ENCODE data around the gene YRDC. TPM values are rescaled to one million over a fixed set of nuclear protein-coding genes. Genes with fewer than 3 reads are reported as not detected.

The YRDC gene
- total RNA-seq, 4 donors from 2014 or later, result 8.5 to 12.0 (median 10.5) TPM

DNA sequence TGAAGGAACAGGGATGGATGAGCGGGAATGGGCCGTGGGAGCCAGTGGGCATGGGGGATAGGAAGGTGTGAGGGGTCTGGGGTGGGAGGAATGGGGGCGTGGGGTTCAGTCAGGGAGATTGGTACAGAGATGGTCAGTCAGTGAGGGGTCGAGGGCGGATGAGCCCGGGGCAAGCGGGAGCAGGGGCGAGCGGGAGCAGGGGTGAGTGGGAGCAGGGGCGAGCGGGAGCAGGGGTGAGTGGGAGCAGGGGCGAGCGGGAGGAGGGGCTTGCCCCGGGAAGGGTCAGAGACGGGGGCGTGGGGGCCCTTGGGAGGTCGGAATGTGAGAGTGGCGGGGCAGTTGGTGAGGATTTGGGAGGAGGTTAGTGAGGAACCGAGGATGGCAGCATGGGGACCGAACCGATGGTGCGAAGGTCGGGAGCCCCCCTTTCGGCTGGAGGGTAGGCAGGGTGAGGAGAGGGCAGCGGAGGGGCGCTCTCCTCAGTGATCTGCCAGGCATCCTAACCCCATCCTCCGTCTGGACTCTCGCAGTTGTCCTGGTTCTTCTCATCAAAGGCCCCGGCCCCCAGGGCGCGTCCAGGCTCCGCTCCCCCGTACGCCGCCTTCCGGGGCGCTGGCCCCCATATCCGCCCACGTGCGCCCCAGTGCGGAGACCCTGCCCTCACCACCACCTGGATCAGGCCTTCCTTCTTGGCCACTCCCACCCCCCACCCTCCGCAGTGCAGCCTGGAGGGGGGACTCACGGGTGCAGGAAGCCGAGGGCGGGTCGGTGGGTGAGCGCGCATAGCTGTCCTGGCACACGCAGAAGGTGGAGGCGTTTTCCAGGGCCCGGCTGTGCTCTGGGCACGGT, 54.3 kb downstream of the YRDC start:
- H3K9me3 ChIP-seq, result no peaks in the 10 kb centered on the region
- no peaks in the 10 kb centered on the region for H3K36me3 ChIP-seq
- H3K27me3 ChIP-seq, result peaks cover 0 to 16% of the 10 kb centered on the region in 2 donors
- H3K27ac ChIP-seq, result no peak overlapping the region
- no peak for DNase-seq
- no peak overlapping the region for H3K4me3 ChIP-seq
- TF ChIP-seq POLR2A (IDR thresholded peaks at IDR 0.05), result no peak
- TF ChIP-seq, protein P1, sequence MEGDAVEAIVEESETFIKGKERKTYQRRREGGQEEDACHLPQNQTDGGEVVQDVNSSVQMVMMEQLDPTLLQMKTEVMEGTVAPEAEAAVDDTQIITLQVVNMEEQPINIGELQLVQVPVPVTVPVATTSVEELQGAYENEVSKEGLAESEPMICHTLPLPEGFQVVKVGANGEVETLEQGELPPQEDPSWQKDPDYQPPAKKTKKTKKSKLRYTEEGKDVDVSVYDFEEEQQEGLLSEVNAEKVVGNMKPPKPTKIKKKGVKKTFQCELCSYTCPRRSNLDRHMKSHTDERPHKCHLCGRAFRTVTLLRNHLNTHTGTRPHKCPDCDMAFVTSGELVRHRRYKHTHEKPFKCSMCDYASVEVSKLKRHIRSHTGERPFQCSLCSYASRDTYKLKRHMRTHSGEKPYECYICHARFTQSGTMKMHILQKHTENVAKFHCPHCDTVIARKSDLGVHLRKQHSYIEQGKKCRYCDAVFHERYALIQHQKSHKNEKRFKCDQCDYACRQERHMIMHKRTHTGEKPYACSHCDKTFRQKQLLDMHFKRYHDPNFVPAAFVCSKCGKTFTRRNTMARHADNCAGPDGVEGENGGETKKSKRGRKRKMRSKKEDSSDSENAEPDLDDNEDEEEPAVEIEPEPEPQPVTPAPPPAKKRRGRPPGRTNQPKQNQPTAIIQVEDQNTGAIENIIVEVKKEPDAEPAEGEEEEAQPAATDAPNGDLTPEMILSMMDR (IDR thresholded peaks at IDR 0.05), result no peak
- H3K4me1 ChIP-seq, result no peaks in the 10 kb centered on the region
- intact Hi-C loops (cut with DNase I; ENCODE audit: low total_unique reads), result no loop called here

Other genes starting within 250 kb of the YRDC start
- 1,000 to 10,000 TPM in 1 of 4 donors, 10 to 100 TPM in 3; 15.9 to 1,081 (median 52.9) TPM for gene GNL2, start 212.3 kb downstream of the YRDC start, total RNA-seq
- 10 to 100 TPM in 3 of 4 donors, 1 to 10 TPM in 1; 4.6 to 74.6 (median 29.9) TPM for gene RSPO1, start 173.3 kb downstream of the YRDC start, total RNA-seq
- gene CDCA8, start 115.7 kb downstream of the YRDC start, total RNA-seq, result 1 to 10 TPM in 1 of 4 donors, under 1 TPM in 1, not detected in 2; 0.18 to 5.9 TPM
- under 1 TPM in 2 of 4 donors, not detected in 2; 0.41 to 0.67 TPM for gene EPHA10, start 43.1 kb downstream of the YRDC start, total RNA-seq
- gene MANEAL, start 14.4 kb downstream of the YRDC start, total RNA-seq, result 1 to 10 TPM in 2 of 4 donors, not detected in 2; 1.8 to 2.6 TPM
- 10 to 100 TPM; 15.4 to 25.6 (median 20.1) TPM for gene C1orf122, start 418 bp downstream of the YRDC start, total RNA-seq
- 10 to 100 TPM in 1 of 4 donors, 1 to 10 TPM in 3; 1.5 to 20.5 (median 4.8) TPM for gene MTF1, start 51.4 kb upstream of the YRDC start, total RNA-seq
- gene INPP5B, start 138.8 kb upstream of the YRDC start, total RNA-seq, result 10 to 100 TPM; 20.2 to 79.4 (median 46.8) TPM
- gene SF3A3, start 181.8 kb upstream of the YRDC start, total RNA-seq, result 100 to 1,000 TPM in 1 of 4 donors, 10 to 100 TPM in 3; 22.6 to 102 (median 45.4) TPM
- gene FHL3, start 197.3 kb upstream of the YRDC start, total RNA-seq, result 10 to 100 TPM; 21.0 to 97.5 (median 42.1) TPM
- 10 to 100 TPM in 3 of 4 donors, 1 to 10 TPM in 1; 8.2 to 60.3 (median 36.9) TPM for gene UTP11, start 204.5 kb upstream of the YRDC start, total RNA-seq
- gene POU3F1, start 238.6 kb upstream of the YRDC start, total RNA-seq, result not detected

Data from uterus (tissue), 4 donors.